Activated CD8-positive, alpha-beta memory T cell treated with anti-CD3 and anti-CD28 coated beads, Interleukin-2, amount 50 U/mL, for 1 hour (primary cell): Measurements from ENCODE around the gene CBLB.

Source experiments
- DNase-seq: peaks from one replicate; pipeline ENCODE4 v3.0.0-alpha.2; 2020; ENCODE audit errors: extremely low read depth

Gene CBLB

GRCh38 chr3:105691633-105692032, 177.2 kb downstream of the CBLB start:
- DNase-seq, result no peak

DNA sequence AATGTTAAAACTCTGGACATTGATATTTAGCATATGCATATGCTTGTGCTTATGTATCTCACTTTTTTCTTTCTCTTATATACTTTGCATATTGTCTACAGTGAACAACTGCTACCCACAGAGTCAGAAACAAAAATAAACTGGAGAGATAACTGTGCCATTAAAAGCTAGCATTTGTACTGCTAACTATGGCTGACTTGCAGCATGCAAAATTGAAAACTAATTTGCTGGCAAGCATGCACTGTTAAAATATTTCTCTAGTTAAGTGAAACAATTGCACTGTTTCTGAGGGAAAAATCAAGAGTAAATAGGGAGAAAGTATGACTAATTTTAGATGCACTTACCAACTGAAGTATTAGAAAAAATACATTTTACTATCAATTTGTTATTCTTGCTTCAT, 177.8 kb downstream of the CBLB start:
- DNase-seq, result no peak

- DNase-seq, result no peak
Measured at GRCh38 chr3:105688821-105689220, 180.0 kb downstream of the CBLB start.

GRCh38 chr3:105686278-105686897, 182.4 kb downstream of the CBLB start:
- no peak for DNase-seq

DNA sequence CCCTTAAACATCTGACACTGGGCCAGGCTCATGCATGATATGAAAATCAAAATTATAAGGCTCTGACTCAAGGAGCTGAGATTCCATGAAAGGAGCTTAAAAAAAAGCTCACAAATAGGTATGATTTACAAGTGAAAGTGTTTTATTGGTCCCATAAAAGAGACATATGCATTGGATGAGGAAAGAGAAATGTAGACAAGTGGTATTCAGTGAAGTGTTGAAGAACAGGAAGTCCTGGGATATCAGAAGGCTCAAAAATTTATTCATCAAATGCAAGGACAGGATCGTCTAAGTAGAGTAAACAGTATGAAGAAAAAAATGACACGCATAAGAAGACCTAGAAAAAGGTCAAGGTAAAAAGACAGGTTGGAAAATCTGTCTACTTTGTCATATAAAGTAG, 188.9 kb downstream of the CBLB start:
- no peak for DNase-seq

DNA sequence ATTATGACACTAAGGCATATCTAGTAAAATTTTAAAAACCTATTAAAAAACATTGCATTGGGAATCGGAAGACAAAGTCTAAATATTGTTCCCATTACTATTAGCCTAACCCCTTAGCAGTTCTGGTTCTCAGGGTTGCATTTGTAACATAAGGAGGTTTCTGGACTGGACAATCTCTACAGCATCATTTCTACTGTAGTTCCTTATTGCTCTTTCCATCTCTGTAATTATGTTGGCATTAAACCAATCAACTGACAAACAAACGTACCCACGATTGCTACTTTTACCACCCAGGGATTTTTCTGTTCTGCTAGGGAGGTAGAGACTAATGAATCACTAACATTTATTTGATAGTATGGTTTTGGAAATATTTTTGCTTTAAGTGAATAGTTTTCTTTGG, 190.8 kb downstream of the CBLB start:
- no peak for DNase-seq

DNA sequence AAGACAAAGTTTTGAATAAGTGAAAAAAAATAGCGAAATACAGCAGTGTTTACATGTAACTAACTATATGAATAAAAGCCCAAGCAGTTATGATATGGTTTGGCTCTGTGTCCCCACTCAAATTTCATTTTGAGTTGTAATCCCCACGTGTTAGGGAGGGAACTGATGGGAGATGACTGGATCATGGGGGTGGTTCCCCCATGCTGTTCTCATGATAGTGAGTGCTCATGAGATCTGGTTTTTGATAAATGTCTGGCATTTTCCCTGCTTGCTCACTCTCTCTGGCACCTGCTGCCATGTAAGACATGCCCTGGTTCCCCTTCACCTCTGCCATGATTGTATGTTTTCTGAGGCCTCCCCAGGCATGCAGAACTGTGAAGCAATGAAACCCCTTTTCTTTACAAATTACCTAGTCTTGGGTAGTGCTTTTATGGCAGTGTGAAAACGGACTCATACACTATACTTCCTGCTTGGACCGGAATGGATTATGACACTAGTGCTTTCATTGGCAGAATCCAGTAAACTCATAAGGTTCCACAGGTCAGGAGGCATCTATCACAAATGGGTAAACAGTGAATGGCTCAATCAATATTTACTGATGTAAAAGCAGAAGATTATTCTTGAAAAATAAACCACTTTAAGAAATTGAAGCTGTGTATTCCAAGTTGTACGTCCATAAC, 192.1 kb downstream of the CBLB start:
- DNase-seq, result no peak

GRCh38 chr3:105674437-105675065, 194.3 kb downstream of the CBLB start:
- DNase-seq, result no peak

- DNase-seq, result no peak
Measured at GRCh38 chr3:105672996-105673395, 195.8 kb downstream of the CBLB start.

DNA sequence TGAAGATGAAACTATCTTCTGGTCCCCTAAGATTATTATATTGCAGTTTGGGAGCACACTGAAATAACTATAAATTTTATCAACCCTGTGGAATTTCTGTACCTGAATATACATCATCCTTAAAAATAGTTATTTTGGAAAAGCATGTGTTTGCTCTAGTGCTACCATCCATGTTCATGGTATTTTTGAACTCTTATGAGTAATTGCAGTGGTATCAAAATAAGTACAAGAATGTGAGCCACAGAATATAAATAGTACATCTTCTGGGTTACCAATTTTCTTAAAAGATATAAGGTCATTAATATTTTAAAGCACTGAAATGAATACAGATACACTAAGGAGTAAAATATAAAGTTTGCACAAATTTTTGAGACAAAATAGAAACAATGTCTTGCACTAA, 206.5 kb downstream of the CBLB start:
- no peak for DNase-seq

GRCh38 chr3:105661461-105661860, 207.4 kb downstream of the CBLB start:
- no peak for DNase-seq

DNA sequence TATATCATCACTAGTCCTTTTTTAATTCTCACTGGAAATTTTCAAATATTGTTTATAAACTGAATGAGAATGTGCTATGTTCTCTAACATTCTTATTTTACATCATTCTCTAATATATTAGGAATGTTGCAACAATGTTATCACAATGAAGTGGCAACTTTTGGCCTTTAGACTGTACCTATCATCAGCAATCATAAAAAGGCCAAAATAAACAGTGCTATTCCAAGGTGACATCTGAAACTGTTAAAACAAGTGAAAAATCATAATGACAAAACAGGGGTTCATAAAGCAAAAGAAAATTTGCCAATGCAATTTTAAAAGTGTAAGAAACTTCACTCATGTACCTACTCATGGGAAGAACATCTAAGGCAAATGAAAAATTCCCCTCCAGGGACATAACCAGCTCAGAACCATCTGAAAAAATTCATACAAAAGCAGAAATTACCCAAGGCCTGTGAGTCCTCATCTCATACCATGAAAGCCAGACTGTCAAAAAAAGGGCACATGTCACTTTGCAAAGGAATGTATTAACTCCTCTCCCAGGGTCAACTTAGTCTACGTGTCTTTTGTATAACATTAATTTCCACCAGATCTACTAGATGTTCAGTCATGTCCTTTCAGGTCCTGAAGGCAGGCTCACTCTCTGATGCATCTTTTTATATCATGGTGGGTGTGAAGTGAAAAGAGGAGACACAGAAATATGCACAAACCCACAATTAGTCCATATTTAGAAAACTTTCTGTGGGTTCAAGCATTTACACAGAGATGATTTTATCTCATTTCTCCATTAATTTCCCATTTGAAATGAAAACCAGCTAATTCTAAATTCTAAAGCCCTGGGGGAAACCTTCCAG, 211.9 kb downstream of the CBLB start:
- no peak for DNase-seq

DNA sequence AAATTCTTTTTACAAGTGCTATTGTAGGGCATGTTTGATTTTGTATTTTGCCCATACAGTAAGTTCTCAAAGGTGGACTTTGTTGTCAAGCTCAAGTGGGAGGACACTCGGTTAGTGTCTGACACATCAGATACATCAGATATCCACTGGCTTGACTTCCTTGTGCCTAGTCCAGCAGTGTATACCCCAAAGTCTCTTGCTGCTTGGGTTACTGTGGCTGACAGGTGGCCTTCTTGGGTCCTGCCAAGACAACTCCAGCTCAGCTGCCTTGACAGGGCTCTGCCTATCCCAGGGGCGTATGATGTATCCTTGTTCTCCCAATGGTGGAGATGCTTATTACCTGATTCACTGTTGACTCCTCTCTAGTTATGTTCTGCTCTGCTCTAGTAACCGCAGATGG, 214.9 kb downstream of the CBLB start:
- no peak for DNase-seq

DNA sequence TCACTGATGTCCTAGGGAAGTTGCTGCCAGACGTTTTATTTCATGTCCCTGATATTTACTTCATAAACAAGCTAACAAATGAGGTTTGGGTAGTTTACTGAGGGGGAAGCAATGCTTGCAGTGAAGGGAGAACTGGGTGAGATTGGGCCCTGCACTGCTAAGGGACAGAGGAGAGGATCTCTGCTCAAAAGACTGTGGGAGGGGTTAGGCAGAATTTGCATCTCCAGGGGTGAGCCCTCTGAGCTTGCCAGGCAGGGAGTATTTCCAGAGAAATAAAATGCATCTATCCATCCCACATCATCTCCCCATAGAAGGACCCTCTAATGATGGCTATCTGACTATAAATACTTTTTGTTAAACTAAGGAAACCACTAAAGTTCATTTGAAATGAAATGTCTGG, 215.6 kb downstream of the CBLB start:
- DNase-seq, result no peak

DNA sequence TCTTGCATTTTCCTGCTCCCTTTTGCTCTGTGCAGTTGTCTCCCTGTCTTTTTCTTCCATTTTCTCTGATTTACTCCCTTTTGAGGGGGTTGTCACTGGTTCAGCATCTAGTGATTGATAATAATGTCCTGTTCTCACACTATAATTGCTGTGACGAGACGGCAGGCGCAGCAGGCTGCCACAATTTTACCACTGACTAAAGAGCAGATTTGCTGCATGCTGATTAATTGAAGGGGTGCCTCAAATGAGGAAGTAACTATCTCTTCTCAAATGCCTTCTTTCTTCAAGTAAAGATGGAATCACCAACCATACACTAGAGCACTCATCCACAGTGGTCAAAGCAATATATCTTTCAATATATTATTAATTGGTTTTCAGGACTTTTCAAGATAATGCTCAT, 219.3 kb downstream of the CBLB start:
- no peak for DNase-seq

DNA sequence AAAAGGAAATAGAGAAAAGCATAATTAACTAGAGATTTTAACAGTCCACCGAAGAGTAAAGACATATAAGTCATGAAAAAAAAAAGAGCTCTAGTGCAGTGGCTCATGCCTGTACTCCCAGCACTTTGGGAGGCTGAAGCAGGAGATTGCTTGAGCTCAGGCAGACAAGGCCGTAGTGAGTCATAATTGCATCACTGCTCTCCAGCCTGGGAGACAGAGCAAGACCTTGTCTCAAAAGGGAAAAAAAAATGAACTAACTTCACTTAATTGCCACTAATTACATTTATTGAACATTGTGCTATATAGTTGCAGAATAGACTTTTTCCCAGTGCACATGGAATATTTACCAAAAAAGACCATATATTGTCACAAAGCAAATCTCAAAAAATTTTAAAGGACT, 221.8 kb downstream of the CBLB start:
- DNase-seq, result no peak

DNA sequence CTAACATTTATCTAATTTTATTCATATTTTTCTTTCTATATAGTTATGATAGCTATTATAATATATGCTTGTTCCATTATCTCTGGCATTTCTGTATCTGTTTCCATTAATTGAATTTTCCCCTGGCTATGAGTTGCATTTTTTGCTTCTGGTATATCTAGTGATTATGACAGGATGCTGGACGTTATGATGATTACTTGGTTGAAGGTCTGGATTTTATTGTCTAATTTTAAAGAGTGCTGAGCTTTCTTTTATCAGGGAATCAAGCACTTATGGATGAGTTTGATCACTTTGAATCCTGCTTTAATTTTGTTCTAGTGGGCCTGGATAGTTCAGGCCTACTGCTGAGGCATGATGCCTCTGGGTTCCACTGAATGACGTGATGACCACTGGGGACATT, 229.7 kb downstream of the CBLB start:
- DNase-seq, result no peak

- no peak for DNase-seq
Measured at GRCh38 chr3:105634708-105635107, 234.1 kb downstream of the CBLB start.

DNA sequence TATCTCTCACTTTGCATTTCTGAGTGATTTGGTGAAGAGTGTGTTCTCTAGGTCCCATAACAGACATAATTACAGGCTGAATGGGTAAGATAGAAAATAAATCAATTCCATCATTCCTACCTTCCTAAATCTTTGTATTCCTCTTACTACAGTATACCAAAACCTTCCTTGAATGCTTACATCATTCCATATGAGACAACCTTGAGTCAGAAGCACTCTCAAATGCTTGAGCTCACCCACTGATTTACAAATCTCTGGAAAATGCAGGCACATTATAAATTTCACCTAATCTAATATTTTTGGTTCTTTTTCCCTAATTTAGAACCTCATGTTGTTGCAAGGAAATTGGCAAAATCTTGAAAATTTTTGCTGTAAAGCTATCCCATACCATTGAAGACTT, 239.1 kb downstream of the CBLB start:
- DNase-seq, result no peak

- no peak for DNase-seq
Measured at GRCh38 chr3:105626739-105627138, 242.1 kb downstream of the CBLB start.

DNA sequence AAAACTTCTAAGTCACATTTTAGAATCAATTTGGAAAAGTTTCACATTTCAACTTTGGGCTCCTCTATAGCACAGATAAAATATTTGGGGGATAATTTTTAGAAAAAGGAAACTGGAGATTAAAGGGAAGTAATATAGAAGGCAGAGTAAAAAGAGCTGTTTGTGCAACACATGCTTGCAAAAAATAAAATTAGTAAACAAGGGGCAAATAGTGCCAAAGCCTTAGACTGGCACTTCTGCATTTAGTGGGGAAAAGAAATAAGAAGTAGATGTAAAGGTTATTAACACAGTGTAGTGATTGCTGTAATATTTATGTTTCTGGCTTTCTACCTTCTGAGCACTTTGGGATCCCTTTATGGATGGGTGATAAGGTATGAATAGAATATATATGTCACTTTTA, 246.6 kb downstream of the CBLB start:
- DNase-seq, result no peak

DNA sequence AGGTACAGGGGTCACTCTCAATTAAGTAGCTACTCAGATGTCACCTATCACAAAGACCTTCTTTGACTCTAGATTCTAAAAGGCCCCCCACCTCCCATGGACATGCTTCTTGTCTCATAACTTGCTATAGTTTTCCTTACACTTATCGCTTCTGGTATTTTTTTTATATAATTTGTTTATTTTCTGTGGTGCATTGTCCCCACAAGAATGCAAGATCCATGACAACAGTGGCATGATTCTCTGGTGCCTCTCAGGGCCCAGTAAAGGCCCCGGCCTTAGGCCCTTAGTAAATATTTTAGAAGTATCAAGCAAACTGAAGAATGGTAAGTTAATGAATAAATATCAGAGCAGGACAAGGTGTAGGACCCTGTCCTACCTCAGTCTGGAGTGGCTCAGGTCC, 248.6 kb downstream of the CBLB start:
- no peak for DNase-seq

GRCh38 chr3:105619651-105620050, 249.2 kb downstream of the CBLB start:
- DNase-seq, result no peak
